PFSK-1 (cell line): ENCODE data around the gene ENTREP3.

Experiments
- FOXP2 ChIP-seq: optimal IDR thresholded peaks from 2 replicates; pipeline ENCODE3; 2011; ENCODE audit warnings: borderline replicate concordance, control low read depth, inconsistent platforms; ENCODE audit not compliant: insufficient read depth; ENCODE audit errors: extremely low read length, extremely low read depth
- POLR2AphosphoS5 ChIP-seq: IDR thresholded peaks from 2 replicates; pipeline ENCODE4 v1.6.1; 2012; ENCODE audit warnings: low read depth, mild to moderate bottlenecking, control low read depth, low read length, moderate library complexity
- SIN3A ChIP-seq: IDR thresholded peaks from 2 replicates; pipeline ENCODE4 v1.6.1; 2012; ENCODE audit warnings: mild to moderate bottlenecking, low read length, moderate library complexity, borderline replicate concordance; ENCODE audit not compliant: insufficient read depth
- TAF1 ChIP-seq: IDR thresholded peaks from 2 replicates; pipeline ENCODE4 v1.6.1; 2012; ENCODE audit warnings: low read length, control low read depth, borderline replicate concordance; ENCODE audit not compliant: insufficient read depth
- TF ChIP-seq, protein P1 (sequence below), 2 experiments: IDR thresholded peaks; 2 replicates each; pipeline versions ENCODE4 v1.6.1 to v1.8.0; 2011 to 2012; ENCODE audit warnings: low read depth in 2 of 2, low read length in 2 of 2, control low read depth in 1 of 2, inconsistent platforms in 1 of 2, mild to moderate bottlenecking in 1 of 2, moderate library complexity in 1 of 2; ENCODE audit not compliant: insufficient read depth in 1 of 2

DNA sequence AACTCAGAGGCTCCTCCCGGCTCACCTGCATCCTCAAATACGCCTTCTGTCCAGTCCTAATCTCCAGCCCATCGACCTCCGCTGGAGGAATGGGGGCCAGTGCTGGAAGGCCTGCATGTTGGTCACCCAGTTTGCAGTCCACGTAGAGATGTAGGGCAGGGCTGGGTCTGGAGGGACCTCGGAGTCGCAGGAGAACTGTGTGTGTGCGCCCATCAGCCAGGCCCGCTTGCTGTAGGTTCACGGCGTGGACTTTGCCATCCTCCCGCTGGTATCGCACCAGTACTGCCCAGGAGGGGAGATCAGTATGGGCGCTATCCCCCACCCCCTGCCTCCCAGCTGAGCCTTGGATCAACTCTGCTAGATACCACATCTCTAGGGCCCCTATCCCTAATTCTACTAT, 50.2 kb downstream of the ENTREP3 start:
- TF ChIP-seq POLR2AphosphoS5 (no peak), TAF1 (no peak), SIN3A (no peak), FOXP2 (no peak)
- TF ChIP-seq, protein P1, sequence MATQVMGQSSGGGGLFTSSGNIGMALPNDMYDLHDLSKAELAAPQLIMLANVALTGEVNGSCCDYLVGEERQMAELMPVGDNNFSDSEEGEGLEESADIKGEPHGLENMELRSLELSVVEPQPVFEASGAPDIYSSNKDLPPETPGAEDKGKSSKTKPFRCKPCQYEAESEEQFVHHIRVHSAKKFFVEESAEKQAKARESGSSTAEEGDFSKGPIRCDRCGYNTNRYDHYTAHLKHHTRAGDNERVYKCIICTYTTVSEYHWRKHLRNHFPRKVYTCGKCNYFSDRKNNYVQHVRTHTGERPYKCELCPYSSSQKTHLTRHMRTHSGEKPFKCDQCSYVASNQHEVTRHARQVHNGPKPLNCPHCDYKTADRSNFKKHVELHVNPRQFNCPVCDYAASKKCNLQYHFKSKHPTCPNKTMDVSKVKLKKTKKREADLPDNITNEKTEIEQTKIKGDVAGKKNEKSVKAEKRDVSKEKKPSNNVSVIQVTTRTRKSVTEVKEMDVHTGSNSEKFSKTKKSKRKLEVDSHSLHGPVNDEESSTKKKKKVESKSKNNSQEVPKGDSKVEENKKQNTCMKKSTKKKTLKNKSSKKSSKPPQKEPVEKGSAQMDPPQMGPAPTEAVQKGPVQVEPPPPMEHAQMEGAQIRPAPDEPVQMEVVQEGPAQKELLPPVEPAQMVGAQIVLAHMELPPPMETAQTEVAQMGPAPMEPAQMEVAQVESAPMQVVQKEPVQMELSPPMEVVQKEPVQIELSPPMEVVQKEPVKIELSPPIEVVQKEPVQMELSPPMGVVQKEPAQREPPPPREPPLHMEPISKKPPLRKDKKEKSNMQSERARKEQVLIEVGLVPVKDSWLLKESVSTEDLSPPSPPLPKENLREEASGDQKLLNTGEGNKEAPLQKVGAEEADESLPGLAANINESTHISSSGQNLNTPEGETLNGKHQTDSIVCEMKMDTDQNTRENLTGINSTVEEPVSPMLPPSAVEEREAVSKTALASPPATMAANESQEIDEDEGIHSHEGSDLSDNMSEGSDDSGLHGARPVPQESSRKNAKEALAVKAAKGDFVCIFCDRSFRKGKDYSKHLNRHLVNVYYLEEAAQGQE (IDR thresholded peaks at IDR 0.05; ENCODE audit: insufficient read depth in 1 of 2, low read depth in 2 of 2, low read length in 2 of 2), result no peak
